H1 (cell line): ENCODE results near the gene AGPS. TPM values are rescaled to one million over a fixed set of nuclear protein-coding genes. Genes with fewer than 3 reads are reported as not detected.

Source experiments
- CTCF ChIA-PET: fragments of 300-600 bp; sonication (Branson Sonifier 250); formaldehyde crosslinking; loops from one replicate; lab custom pipeline; 2021; ENCODE audit not compliant: partially characterized antibody; lab: Charles Lee
- POLR2A ChIA-PET: fragments of 300-600 bp; sonication (Branson Sonifier 250); formaldehyde crosslinking; loops from one replicate; lab custom pipeline; 2021; ENCODE audit warnings: inconsistent platforms; ENCODE audit not compliant: partially characterized antibody; lab: Charles Lee
- DNase-seq, 2 experiments: peaks; one replicate each; pipeline versions ENCODE4 v3.0.0 to v3.0.0-alpha.2; 2010 to 2022; ENCODE audit warnings: low spot score in 2 of 2, low read depth in 1 of 2, mixed read lengths in 1 of 2
- FAIRE-seq: peaks from 2 replicates; lab custom pipeline; 2011; peaks lifted over from hg19 to GRCh38; lab: Jason Lieb, UNC
- H2AFZ ChIP-seq: 2 replicates; pipeline ENCODE4 v1.8.1; 2012; ENCODE audit warnings: low read length, inconsistent platforms
- H2AK5ac ChIP-seq: 2 replicates; pipeline ENCODE4 v1.6.1; 2013; ENCODE audit warnings: low read depth, low read length
- H2BK120ac ChIP-seq: replicated peaks from 2 replicates; pipeline ENCODE3; 2013; ENCODE audit warnings: low read depth, low read length, inconsistent platforms
- H2BK12ac ChIP-seq: 2 replicates; pipeline ENCODE4 v1.6.1; 2013; ENCODE audit warnings: low read depth, low read length
- H2BK15ac ChIP-seq: 2 replicates; pipeline ENCODE4 v1.6.1; 2013; ENCODE audit warnings: low read length
- H2BK20ac ChIP-seq: 2 replicates; pipeline ENCODE4 v1.6.1; 2013; ENCODE audit warnings: low read length
- H2BK5ac ChIP-seq: 2 replicates; pipeline ENCODE4 v1.6.1; 2013; ENCODE audit warnings: low read depth, low read length
- H3K14ac ChIP-seq: 2 replicates; pipeline ENCODE4 v1.6.1; 2013; ENCODE audit warnings: inconsistent platforms; ENCODE audit not compliant: insufficient read length
- H3K18ac ChIP-seq: 2 replicates; pipeline ENCODE4 v1.6.1; 2013; ENCODE audit warnings: low read length; ENCODE audit errors: extremely low read depth
- H3K23ac ChIP-seq: 2 replicates; pipeline ENCODE4 v1.6.1; 2013; ENCODE audit warnings: inconsistent platforms; ENCODE audit not compliant: insufficient read length
- H3K23me2 ChIP-seq: 2 replicates; pipeline ENCODE4 v1.6.1; 2013; ENCODE audit warnings: low read depth, low read length
- H3K27ac ChIP-seq: 2 replicates; pipeline ENCODE4 v1.6.1; 2011; ENCODE audit warnings: low read depth, low read length, inconsistent platforms
- H3K27me3 ChIP-seq, 4 experiments: replicated peaks in 1 of 4; 1 replicate in 1 of 4; 2 replicates in 3 of 4; pipeline versions ENCODE4 v1.6.1 to v1.8.1; 2011 to 2013; ENCODE audit warnings: low read length in 3 of 4, mild to moderate bottlenecking in 3 of 4, inconsistent platforms in 2 of 4, mixed read lengths in 2 of 4, moderate library complexity in 1 of 4; ENCODE audit not compliant: control insufficient read depth in 3 of 4, insufficient read depth in 3 of 4; ENCODE audit errors: extremely low read depth in 1 of 4
- H3K36me3 ChIP-seq, 4 experiments: 2 replicates each; pipeline versions ENCODE4 v1.6.1 to v1.8.1; 2011 to 2013; ENCODE audit warnings: mild to moderate bottlenecking in 4 of 4, low read length in 3 of 4, moderate library complexity in 2 of 4, control low read depth in 1 of 4, inconsistent platforms in 1 of 4; ENCODE audit not compliant: insufficient read depth in 4 of 4, control insufficient read depth in 2 of 4
- H3K4ac ChIP-seq: replicated peaks from 2 replicates; pipeline ENCODE3; 2013; ENCODE audit warnings: low read length, low read depth, mixed read lengths, inconsistent platforms; ENCODE audit not compliant: insufficient read length
- H3K4me1 ChIP-seq, 4 experiments: replicated peaks in 1 of 4; 1 replicate in 1 of 4; 2 replicates in 3 of 4; pipeline versions ENCODE4 v1.6.1 to v1.8.1; 2011 to 2013; ENCODE audit warnings: low read length in 3 of 4, inconsistent platforms in 2 of 4, mixed read lengths in 1 of 4; ENCODE audit not compliant: insufficient read depth in 4 of 4, control insufficient read depth in 3 of 4
- H3K4me2 ChIP-seq, 2 experiments: 2 replicates each; pipeline versions ENCODE4 v1.6.1 to v1.8.1; 2011 to 2013; ENCODE audit warnings: low read depth in 2 of 2, low read length in 2 of 2, control low read depth in 1 of 2, inconsistent platforms in 1 of 2, mild to moderate bottlenecking in 1 of 2; ENCODE audit not compliant: insufficient read depth in 1 of 2
- H3K4me3 ChIP-seq, 4 experiments: fragments of 200-600, 300-600 bp in 1 of 4; sonication (generic), shearing (Covaris generic), sonication (Bioruptor Twin) in 1 of 4; 2 replicates each; pipeline versions ENCODE4 v1.5.1 to v1.8.1; 2011 to 2016; ENCODE audit warnings: low read length in 4 of 4, low read depth in 3 of 4, control low read depth in 2 of 4, inconsistent platforms in 2 of 4, mild to moderate bottlenecking in 2 of 4, mixed read lengths in 1 of 4, moderate library complexity in 1 of 4; ENCODE audit not compliant: insufficient read depth in 2 of 4; ENCODE audit errors: extremely low read depth in 1 of 4
- H3K56ac ChIP-seq: replicated peaks from 2 replicates; pipeline ENCODE3; 2013; ENCODE audit warnings: low read depth, mild to moderate bottlenecking, mixed read lengths, low read length, inconsistent platforms; ENCODE audit not compliant: insufficient read length
- H3K79me1 ChIP-seq: 2 replicates; pipeline ENCODE4 v1.6.1; 2013; ENCODE audit warnings: low read depth, low read length, control low read depth
- H3K79me2 ChIP-seq, 2 experiments: 2 replicates each; pipeline versions ENCODE4 v1.6.1 to v1.8.1; 2012 to 2013; ENCODE audit warnings: low read length in 2 of 2, mild to moderate bottlenecking in 2 of 2, inconsistent platforms in 1 of 2; ENCODE audit not compliant: insufficient read depth in 2 of 2, control insufficient read depth in 1 of 2
- H3K9ac ChIP-seq, 4 experiments: replicated peaks in 1 of 4; 1 replicate in 1 of 4; 2 replicates in 3 of 4; pipeline versions ENCODE4 v1.6.1 to v1.8.1; 2011 to 2013; ENCODE audit warnings: low read depth in 3 of 4, low read length in 3 of 4, control low read depth in 2 of 4, mild to moderate bottlenecking in 2 of 4, moderate library complexity in 2 of 4, inconsistent platforms in 1 of 4; ENCODE audit errors: extremely low read depth in 1 of 4
- H3K9me3 ChIP-seq, 2 experiments: 2 replicates each; pipeline versions ENCODE4 v1.6.1 to v1.8.1; 2012 to 2013; ENCODE audit warnings: mild to moderate bottlenecking in 2 of 2, moderate library complexity in 2 of 2, control low read depth in 1 of 2, inconsistent platforms in 1 of 2, low read depth in 1 of 2, low read length in 1 of 2, mixed read lengths in 1 of 2; ENCODE audit not compliant: insufficient read depth in 2 of 2
- H4K20me1 ChIP-seq, 2 experiments: replicated peaks in 1 of 2; 2 replicates each; pipeline versions ENCODE3 to v1.8.1; 2011 to 2013; ENCODE audit warnings: inconsistent platforms in 2 of 2, low read length in 2 of 2, mild to moderate bottlenecking in 1 of 2; ENCODE audit not compliant: insufficient read depth in 2 of 2, control insufficient read depth in 1 of 2
- H4K5ac ChIP-seq: 2 replicates; pipeline ENCODE4 v1.6.1; 2013; ENCODE audit warnings: low read length, low read depth, mixed read lengths, inconsistent platforms; ENCODE audit not compliant: insufficient read length
- H4K8ac ChIP-seq: 2 replicates; pipeline ENCODE4 v1.8.0; 2013; ENCODE audit warnings: mild to moderate bottlenecking, moderate library complexity, low read length, inconsistent platforms; ENCODE audit not compliant: insufficient read depth; ENCODE audit errors: extremely low read depth
- H4K91ac ChIP-seq: replicated peaks from 2 replicates; pipeline ENCODE3; 2013; ENCODE audit warnings: low read length, mixed read lengths, inconsistent platforms; ENCODE audit not compliant: insufficient read length
- BACH1 ChIP-seq: IDR thresholded peaks from 2 replicates; pipeline ENCODE4 v1.6.1; 2012; ENCODE audit warnings: low read length, improper control_type of control experiment
- CTBP2 ChIP-seq: IDR thresholded peaks from 2 replicates; pipeline ENCODE4 v1.7.0; 2011; ENCODE audit warnings: borderline replicate concordance, mild to moderate bottlenecking, moderate library complexity, mixed read lengths, low read length; ENCODE audit not compliant: insufficient read depth, insufficient read length
- GABPA ChIP-seq: IDR thresholded peaks from 2 replicates; pipeline ENCODE4 v1.6.1; 2011; ENCODE audit warnings: mild to moderate bottlenecking, low read length, moderate library complexity, borderline replicate concordance; ENCODE audit not compliant: insufficient read depth
- GTF2F1 ChIP-seq: IDR thresholded peaks from 2 replicates; pipeline ENCODE4 v1.6.1; 2012; ENCODE audit warnings: low read depth, low read length, improper control_type of control experiment, borderline replicate concordance
- JUND ChIP-seq: IDR thresholded peaks from 2 replicates; pipeline ENCODE4 v1.6.1; 2011; ENCODE audit warnings: mild to moderate bottlenecking, improper control_type of control experiment, low read length
- NANOG ChIP-seq: IDR thresholded peaks from 2 replicates; pipeline ENCODE4 v1.6.1; 2011; ENCODE audit warnings: low read length, low read depth, mild to moderate bottlenecking, inconsistent platforms; ENCODE audit not compliant: insufficient read depth, poor library complexity, severe bottlenecking
- NRF1 ChIP-seq: IDR thresholded peaks from 2 replicates; pipeline ENCODE4 v1.6.1; 2011; ENCODE audit warnings: mild to moderate bottlenecking, low read depth, low read length, improper control_type of control experiment
- PHF8 ChIP-seq: fragments of 200-600 bp; sonication (generic); conservative IDR thresholded peaks from 2 replicates; pipeline ENCODE4 v1.7.1; 2012; ENCODE audit warnings: low read depth, mild to moderate bottlenecking, inconsistent platforms, low read length, moderate library complexity
- RBBP5 ChIP-seq: IDR thresholded peaks from 2 replicates; pipeline ENCODE4 v1.7.1; 2012; ENCODE audit warnings: low read depth, mild to moderate bottlenecking, inconsistent platforms, low read length, moderate library complexity, borderline replicate concordance
- RXRA ChIP-seq: IDR thresholded peaks from 2 replicates; pipeline ENCODE4 v1.6.1; 2011; ENCODE audit warnings: low read depth, mild to moderate bottlenecking, low read length, moderate library complexity; ENCODE audit not compliant: insufficient read depth
- SP1 ChIP-seq: IDR thresholded peaks from 2 replicates; pipeline ENCODE4 v1.6.1; 2011; ENCODE audit warnings: low read depth, low read length
- SP2 ChIP-seq: IDR thresholded peaks from 2 replicates; pipeline ENCODE4 v1.6.1; 2012; ENCODE audit warnings: mild to moderate bottlenecking, low read length, inconsistent platforms
- SRF ChIP-seq: IDR thresholded peaks from 2 replicates; pipeline ENCODE4 v1.6.1; 2011; ENCODE audit warnings: mild to moderate bottlenecking, low read depth, low read length, moderate library complexity
- TEAD4 ChIP-seq: IDR thresholded peaks from 2 replicates; pipeline ENCODE4 v1.6.1; 2012; ENCODE audit warnings: low read depth, low read length, inconsistent platforms, mixed read lengths
- polyA plus RNA-seq, 7 experiments: library from polyadenylated mRNA; depleted of rRNA in 3 of 7; stranded (reverse) in 5 of 7; unstranded in 2 of 7; fragments of >200 nt in 5 of 7; fragments of 200-250 nt in 2 of 7; gene quantifications; 1 replicate in 5 of 7; 2 replicates in 1 of 7; 4 replicates in 1 of 7; pipeline versions ENCODE4 v1.2.1 to v1.2.3, GENCODE V29; 2011 to 2013; ENCODE audit warnings: missing spikeins in 2 of 7, mixed read lengths in 2 of 7
- total RNA-seq: library from RNA; stranded (reverse); fragmentation: NEBNext Ultra II Directional; extraction: Animal tissue kit (Norgen Biotek cat#: 25700); gene quantifications from 2 replicates; pipeline ENCODE4 v1.2.1, GENCODE V29; 2021

Gene AGPS
- total and polyA plus RNA-seq, 2 of the 8 experiments (the other 6 are each of a cell fraction or from before 2014, with no cell fraction given): 7.3 to 57.8 TPM

- Histone ChIP-seq H3K27ac (no peak overlapping the region), H4K91ac (no peak overlapping the region), H2BK12ac (no peak overlapping the region), H3K9ac (no peak overlapping the region), H2BK120ac (no peak overlapping the region), H3K4me2 (no peak overlapping the region), H3K4me1 (peaks cover 0 to 3% (median 0%) of the 10 kb centered on the region in 4 experiments; a peak in 2 of 7 replicates), H2AFZ (no peak overlapping the region), H3K79me2 (no peaks in the 10 kb centered on the region), H3K23me2 (no peaks in the 10 kb centered on the region), H2BK20ac (no peak overlapping the region), H2BK15ac (no peak overlapping the region), H3K9me3 (no peaks in the 10 kb centered on the region), H4K20me1 (no peaks in the 10 kb centered on the region), H2BK5ac (no peak overlapping the region), H3K27me3 (no peaks in the 10 kb centered on the region), H3K4me3 (no peak overlapping the region), H3K4ac (no peak overlapping the region), H3K36me3 (no peaks in the 10 kb centered on the region; a peak in 1 of 8 replicates), H3K23ac (no peak overlapping the region), H4K8ac (no peak overlapping the region), H2AK5ac (no peak overlapping the region), H3K18ac (no peak overlapping the region), H3K79me1 (no peaks in the 10 kb centered on the region), H3K14ac (no peak overlapping the region), H4K5ac (no peak overlapping the region), H3K56ac (no peak overlapping the region)
- TF ChIP-seq NANOG (no peak), SRF (no peak), BACH1 (no peak), GTF2F1 (no peak), RXRA (no peak), TEAD4 (no peak), PHF8 (no peak), SP1 (no peak), SP2 (no peak), NRF1 (no peak), JUND (no peak), GABPA (no peak), CTBP2 (no peak), RBBP5 (no peak)
- ChIA-PET CTCF (interaction anchor here (0.8 to 1.8 kb wide), 3 partner anchors 67 to 117 kb away, joined by 3 to 7 read pairs (median 3); no protein-coding TSS in a partner anchor), POLR2A (no interaction called here)
- DNase-seq (no peak), FAIRE-seq (no peak)
Measured at GRCh38 chr2:177533253-177533652, 140.7 kb downstream of the AGPS start.
